Cerebellar cortex (tissue), 1 donor: ENCODE data around the gene NPHP4.

Experiments
- DNase-seq: peaks from one replicate; pipeline ENCODE4 v3.0.0-alpha.2; 2015; ENCODE audit warnings: low spot score

NPHP4 gene

DNA sequence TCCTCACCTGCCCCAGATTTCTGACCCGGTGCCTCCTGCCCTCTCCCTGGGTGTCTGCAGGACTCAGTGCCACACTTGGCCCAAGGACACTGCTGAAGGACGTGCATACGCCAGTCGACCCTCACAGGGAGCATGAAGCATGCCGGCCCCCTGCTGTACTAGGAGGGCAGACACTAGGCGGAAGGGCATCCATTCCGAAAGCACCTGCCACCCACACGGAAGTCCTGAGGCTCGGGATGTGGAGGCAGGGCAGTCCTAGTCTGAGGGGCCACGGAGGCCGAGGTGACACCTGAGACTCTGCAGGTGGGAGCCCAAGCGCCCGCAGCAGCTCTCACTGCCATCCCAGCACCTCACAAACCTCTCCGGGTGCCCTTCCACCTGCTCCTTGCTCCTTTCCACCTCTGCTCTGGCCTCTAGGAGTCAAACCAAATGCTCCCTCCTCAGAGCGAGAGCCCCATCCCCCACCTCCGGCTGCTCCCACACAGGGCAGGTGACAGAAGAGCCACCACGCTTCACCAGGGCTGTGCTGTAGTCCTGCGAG lies 2.4 kb downstream of the NPHP4 start:
- DNase-seq = no peak

DNA sequence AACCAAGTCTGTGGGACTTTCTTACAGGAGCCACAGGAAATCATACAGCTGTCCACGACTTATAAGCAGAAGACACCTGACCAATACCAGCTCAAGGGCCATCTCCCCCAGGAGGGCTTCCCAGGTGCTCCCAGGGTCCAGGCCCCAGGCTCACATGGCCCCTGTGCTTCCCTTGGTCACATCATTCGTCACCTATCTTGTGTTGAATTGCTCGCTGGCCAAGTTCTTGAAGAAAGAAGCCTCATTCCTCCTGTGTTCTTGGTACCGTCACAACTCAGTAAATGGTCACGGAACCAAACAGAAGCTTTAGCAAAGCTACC lies 3.0 kb downstream of the NPHP4 start:
- no peak for DNase-seq

DNA sequence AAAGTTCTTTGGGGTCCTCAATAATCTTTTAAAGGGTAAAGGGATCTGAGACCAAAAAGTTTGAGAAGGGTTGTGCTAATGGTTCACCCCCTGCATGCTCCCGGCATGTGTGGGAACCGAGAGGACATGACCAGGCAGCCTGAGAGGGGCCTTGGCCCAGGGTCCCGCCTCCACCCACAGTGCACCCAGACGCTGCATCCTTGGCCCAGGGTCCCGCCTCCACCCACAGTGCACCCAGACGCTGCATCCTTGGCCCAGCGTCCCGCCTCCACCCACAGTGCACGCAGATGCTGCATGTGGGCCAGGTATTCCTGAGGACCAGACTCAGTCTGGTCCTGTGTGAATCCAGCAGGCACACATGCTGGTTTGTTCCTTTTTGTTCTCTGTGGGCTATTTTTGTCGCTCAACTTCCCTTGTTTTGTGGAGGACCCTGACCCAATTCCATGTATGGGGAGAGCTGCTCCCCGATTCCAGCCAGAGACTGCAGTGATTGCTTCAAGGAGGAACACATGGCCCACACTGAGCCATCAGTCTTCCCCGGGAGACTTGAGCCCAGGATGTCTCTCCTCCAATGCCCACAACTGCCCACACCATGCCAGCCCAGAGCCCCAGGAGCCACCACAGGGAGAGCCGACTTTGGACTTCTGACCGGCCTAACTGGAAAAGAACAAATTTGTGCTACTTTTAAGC lies 3.5 kb downstream of the NPHP4 start:
- no peak for DNase-seq

DNA sequence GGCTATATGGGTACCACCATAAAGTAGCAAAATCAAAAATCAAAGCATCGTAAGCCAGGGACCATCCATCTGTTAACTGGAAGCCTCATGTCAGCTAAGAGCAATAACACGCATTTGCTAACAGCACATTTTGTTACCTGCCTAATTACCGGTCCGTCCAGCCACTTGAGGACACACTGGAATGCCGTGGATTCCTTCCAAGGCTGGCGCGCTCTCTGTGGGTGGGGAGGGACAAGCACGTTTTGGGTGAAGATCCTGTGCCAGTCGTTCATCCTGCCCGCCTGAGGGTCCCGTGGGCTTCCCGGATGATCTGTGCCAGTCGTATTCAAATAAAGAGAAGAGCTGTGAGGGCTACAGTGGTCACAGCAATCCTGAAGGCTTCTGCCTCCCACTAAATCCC lies 6.2 kb downstream of the NPHP4 start:
- DNase-seq = no peak

DNA sequence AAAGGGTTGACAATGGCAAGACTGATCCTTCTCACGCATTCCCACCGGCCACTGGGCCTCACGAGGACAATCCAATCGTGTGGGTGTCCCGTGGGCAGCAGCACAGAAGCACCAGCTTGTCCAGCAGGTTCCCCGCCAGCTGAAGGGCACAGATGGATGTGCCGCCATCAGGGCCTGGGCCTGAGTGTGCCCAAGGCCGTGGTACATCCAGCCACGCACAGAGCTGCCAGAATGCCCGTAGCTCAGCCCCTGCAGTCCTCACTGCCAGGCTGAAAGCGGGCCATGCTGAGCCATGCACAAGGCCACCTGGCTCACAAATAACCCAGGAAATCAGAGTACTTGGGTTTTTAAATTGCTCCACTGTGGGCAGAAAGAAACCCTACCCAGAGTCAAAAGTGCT lies 7.0 kb downstream of the NPHP4 start:
- DNase-seq = peak; percentile 81

DNA sequence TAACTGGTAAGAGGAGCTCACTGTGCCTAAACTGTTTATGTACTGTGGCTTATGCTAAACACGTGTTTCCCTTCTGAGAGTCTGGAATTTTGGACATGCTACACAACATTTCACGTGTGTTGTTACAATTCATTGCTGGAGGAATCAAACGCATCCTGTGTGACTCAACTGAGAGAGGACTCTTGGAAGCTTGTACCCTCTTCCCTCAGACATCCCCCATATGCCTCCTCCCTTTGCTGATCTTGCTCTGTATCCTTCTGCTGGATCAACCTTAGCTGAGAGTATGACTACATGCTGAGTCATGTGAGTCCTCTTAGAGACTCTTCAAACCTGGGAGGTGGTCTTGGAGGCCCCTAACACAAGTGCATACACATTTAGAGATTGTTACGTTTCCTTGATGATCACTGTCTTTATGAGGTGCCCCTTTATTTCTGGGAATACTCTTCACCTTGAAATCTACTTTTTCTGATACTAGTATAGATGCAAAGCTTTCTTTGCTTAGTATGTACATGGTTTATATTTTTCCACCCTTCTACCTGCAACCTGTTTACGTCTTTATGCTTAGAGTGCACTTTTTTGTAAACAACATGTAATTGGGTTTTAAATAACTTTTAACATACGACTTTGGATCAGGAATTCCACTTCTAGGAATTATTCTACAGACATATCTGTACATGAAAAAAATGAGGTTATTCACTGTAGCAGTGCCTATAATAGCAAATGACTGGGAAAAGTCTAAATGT lies 8.7 kb downstream of the NPHP4 start:
- no peak for DNase-seq

DNA sequence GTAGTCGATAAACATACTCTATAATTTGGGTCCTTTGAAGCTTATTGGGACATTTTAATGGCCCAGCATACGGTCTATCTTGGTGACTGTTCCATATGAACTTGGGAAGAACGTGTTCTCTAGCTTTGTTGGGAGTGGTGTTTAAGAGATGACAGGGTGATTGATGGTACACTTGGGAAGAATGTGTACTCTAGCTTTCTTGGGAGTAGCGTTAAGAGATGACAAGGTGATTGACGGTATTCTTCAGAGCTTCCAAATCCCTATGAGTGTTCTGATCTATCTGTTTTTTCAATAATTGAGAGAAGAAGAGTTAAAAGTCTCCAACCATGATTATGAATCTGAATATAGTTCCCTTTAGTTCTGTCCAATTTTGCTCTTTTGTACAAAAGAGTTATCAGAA lies 9.4 kb downstream of the NPHP4 start:
- no peak for DNase-seq

DNA sequence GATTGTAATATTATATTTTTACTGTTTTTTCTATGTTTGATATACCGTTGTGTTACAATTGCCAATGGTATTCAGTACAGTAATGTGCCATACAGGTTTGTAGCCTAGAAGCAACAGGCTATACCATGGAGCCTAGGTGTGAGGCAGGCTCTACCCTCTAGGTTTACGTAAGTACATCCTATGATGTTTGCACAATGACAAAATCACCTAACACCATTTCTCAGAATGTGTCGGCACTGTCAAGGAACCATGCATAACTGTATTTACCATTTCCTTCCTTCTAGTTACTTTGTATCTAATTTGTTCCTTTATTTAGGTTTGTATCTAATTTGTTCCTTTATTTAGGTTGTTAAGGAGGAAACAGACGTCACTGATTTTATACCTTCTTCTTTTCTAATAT lies 9.9 kb downstream of the NPHP4 start:
- DNase-seq = no peak

DNA sequence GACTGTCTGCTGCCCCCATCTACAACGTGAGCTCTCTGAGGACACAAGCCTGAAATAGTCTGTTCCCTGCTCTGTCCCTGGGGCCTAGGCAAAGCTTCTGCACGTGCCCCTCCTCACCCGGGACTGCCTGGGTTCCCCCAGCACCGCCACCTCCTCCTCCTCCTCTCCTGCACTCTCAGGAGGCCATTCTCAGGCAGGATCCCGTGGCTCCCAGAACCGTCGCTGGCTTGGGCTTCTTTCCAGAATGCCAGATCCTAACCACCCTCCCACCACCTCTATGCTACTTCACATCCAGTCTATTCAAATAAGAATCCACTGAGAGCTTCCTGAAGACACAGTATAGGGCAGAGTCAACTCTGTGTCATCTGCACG lies 11.2 kb downstream of the NPHP4 start:
- no peak for DNase-seq

DNA sequence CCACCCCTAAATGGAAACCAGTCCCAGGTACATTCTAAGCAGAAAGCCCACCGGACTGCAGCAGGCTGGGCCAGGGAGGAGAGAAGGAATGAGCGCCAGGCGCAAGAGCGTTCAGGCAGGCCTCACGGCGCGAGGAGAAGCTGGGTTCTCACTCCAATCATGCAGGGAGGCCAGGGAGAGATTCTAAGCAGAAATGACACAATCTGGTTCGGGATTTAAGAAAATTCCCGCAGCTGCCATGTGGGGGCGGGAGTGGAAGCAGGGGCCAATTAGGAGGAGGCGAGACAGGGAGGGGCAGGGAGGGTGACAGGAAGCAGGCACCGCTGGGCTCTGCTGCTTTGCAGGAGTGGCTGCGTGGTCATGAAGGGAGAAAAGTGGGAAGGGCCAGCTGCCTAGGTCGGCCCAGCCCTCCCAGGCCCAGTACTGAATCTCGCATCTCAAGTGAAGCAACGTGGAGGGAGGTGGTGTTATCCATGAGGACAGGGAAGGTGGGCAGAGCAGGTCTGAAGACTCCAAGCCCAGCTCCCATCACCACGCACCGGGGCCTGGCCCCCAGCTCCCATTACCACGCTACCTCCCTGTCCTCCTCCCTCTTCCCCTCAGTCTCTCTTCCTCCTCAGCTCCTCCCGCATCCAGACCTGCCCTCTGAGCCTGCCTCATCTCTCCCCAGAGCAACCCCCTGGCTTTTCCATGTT lies 11.8 kb downstream of the NPHP4 start:
- peak; percentile 69 for DNase-seq

DNA sequence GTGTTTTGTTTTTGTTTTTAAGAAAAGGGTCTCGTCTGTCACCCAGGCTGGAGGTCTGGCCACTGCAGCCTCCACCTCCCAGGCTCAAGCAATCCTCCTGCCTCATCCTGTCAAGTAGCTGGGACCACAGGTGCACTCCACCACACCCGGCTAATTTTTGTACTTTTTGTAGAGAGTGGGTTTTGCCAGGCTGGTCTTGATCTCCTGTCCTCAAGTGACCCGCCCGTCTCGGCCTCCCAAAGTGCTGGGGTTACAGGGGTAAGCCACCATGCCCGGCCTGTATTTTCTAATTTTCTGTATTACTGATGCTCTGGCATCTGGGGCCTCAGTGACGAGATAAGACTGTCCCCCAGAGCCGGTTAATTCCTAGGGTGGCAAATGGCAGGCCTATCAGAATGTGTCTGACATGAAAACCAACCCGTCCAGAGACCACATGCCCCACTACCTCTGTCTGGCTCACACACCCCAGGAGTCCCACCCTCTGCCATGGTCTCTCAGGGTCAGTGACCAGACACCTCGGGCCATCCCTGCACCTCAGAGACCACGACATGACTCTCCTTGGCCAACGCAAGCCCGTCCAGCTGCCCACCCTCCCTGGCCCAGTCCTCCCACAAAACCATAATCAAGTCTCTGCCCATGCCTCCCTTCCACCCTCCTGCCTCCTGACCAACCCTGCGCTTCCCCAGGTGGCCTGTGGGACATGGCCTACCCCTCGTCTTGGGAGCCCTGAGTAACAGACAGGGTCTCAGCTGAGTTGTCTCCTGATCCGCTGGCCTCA lies 12.5 kb downstream of the NPHP4 start:
- no peak for DNase-seq

DNA sequence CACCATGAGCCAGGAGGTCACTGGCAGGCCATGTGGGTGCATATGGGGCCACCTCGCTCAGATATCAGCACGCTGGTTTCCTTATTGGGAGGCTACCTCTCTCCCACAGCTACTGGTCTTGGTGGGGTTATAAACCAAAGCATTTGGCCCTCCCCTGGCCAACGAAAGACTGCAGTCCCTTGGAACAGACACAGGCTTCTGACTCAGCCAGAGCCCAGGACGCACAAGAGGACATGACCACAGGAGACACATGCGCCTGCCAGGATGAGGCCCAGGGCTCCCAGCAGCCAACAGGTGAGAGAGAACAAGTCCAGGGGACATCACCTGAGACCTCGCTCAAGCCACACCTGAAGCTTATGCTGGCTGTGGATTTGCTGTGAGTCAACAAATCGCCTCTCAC lies 13.8 kb downstream of the NPHP4 start:
- no peak for DNase-seq

DNA sequence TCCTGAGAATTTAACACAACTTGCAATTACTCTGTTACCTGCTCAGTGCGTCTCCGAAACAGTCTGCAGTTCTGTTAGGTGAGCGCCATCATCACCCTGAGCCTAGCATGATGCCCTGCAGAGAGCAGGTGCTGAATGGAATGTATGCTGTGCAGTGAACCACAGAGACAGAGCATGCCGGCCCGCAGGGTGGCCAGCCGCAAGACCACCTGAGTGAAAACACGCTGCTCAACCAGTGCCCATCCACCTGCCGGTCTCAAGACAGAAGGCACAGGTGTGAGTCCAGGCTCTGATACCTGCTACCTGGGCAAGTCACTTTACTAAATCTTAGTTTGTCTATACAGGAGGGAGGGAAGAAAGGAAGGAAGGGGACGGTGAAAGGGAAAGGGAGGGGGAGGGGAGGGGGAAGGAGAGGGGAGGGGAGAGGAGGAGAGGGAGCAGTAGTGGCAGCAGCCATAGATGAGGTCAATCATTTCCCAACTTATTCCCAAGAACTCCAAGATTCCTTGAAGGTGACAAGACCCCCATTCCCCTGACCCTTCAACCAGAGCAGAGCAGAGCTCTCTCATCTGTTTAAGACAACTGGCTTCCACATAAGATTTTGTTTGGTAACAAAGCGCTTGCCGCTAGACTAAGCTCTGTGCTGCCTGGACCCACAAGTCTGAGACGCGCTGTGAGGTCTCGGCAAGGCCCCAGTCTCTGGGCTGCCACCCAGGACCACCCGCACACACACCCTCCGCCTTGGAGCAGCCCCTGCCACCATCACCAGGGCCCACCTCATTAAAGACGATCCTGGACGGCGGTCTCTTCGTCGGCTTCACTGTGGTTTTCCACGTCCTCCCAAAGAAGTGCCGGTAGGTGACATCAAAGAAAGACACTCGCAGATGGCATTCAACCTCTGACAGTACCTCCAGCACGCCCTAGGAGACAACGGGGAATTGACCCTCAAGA lies 14.5 kb downstream of the NPHP4 start:
- no peak for DNase-seq

DNA sequence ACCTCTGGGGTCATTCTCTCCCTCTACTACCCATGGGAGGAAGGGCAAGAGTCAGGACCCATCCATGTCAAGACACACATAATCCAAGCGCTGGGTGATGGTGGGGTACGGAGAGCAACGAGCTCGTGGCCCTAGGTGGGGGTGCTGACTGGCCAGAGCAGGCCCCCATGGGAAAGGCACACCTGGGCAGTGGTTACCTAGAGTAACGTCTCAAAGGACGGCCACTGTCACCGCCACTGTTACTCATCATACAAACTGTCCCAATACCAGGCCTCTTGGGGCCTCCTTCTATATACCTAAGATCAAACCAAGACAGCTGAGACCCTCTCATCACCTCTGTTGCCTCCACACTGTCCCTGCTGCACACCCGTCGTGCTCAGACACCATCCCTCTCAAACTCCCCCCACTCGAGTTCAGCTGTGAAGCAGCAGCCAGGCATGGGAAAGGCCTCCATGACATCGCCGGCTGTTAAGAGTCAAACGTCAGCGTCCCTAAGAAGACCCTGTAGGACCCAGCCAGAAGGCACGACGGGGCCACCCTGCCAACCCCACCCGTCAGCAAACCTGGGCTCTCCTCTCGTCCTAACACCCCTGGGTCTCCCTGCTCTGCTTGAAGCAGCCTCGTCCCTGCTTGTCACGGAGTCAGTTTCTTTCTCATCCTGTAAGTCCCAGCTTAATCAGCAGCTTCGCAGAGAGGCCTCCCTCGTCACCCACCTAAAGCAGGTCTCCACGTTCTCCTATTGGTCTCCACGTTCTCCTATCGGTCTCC lies 15.3 kb downstream of the NPHP4 start:
- DNase-seq = no peak

DNA sequence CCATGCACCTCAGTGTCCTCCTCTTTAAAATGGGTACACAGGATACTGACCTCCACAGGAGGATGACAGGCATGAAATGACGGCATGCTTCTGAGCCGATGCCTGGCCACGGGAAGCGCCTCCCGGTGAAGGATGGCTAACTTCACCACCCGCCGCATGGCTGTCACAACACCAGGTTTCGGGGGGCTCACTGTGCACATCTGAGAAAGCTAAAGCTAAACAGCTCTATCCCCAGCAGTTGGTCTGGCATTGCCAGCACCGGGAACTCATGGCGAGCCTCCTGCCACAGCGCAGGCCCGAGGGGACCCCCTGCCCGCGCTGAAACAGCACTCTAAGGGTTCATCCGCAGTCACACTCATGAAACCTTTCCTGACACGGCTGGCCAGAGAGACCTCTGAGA lies 16.0 kb downstream of the NPHP4 start:
- no peak for DNase-seq

DNA sequence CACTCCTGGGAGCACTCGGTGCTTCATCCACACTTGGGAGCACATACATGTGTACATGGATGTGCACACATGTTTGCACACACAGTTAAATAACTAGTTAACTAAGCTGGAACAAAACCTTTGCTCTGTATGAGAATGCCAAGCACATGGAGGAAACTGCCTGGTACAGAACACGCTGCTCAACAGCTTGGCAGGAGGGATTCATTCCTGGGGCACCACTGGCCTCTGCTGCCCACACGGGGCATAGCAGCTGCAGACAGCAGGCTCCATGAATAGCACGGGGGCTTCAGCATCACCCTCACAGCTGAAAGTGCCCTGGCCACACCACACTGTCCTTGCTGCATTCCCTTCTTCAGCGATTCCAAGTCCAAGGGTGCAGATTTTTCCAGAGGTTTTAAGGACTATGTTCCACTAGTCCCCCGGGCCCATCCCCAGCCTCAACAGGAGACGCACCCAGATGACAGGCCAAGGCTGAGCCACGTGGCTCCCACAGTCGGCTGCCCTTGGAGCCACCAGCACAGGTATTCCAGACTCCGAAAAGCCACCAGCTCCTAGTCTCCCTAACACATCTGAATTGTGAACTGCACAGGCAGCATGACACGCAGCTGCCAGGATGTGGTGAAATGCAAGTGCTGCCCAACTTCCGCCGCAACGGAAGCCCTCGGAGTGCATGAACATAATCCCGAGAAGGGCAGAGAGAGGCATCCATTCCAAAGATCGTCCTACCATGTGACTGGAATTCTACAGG lies 16.9 kb downstream of the NPHP4 start:
- peak; percentile 26 for DNase-seq

DNA sequence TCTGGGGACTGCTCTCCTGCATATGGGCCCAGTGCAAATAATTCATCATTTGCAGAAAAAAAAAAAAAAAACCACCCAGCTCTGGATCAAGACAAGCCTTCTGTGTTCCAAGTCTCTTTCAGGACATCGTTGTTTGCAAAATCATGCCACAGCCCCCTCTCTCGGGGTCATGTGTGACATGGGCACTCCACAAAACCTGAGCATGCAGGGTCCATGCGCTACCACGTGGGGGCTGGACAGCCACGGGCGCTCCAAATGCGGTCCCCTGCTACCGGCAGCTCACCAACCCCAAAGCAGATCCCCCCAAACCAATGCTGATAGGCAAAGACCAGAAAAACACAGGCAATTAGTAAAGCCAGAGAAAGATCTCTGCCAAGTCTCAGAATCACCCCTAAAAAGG lies 17.6 kb downstream of the NPHP4 start:
- DNase-seq = no peak

DNA sequence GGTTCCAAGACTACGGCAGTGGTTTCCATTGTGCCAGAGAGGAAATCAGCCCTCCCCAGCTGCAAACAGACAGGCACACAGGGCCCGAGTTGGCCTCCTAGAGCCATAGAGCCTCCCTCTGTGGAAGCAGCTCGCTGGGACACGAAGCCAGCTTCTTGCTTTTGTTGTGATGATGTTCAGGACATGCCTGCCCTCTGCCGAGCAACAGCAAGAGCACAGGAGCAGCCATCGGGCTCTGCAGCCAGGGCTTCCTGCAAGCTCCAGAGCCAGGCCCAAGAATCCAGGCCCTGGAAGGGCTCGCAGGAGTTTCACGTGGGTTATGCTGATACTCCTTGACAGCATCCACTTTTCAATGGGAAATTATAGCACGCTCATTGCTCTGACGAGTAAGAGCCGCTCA lies 18.5 kb downstream of the NPHP4 start:
- peak; percentile 67 for DNase-seq

DNA sequence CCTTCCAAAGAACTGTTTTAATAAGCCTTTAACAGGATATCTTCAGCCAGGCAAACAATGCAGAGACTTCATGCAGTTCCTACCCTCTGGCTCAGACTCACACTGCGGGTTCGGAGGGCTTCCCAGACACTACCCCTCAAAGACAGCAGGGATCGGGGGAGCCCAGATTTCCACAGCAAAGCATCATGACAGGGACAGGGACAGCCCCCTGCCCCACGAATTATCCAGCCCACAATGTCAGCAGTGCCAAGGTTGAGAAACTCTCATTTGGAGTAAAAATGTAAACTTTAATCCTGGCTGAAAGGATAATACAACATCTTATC lies 20.1 kb downstream of the NPHP4 start:
- no peak for DNase-seq
